GM21381 (cell line): ENCODE data around the gene PRSS57.
"Not testable (repeated sequence)": the region's sequence is repeated elsewhere in the genome, so short reads cannot be mapped to it uniquely, and the experiment has no call there.

Experiments
- ATAC-seq: cut with Tn5 transposase; IDR thresholded peaks from one replicate; pipeline ENCODE4 v1.9.1; 2021; ENCODE audit warnings: mild to moderate bottlenecking, moderate library complexity; ENCODE audit not compliant: unreplicated experiment

PRSS57 gene

GRCh38 chr19:676007-676338 is 19.3 kb downstream of the PRSS57 start:
- ATAC-seq = no peak

DNA sequence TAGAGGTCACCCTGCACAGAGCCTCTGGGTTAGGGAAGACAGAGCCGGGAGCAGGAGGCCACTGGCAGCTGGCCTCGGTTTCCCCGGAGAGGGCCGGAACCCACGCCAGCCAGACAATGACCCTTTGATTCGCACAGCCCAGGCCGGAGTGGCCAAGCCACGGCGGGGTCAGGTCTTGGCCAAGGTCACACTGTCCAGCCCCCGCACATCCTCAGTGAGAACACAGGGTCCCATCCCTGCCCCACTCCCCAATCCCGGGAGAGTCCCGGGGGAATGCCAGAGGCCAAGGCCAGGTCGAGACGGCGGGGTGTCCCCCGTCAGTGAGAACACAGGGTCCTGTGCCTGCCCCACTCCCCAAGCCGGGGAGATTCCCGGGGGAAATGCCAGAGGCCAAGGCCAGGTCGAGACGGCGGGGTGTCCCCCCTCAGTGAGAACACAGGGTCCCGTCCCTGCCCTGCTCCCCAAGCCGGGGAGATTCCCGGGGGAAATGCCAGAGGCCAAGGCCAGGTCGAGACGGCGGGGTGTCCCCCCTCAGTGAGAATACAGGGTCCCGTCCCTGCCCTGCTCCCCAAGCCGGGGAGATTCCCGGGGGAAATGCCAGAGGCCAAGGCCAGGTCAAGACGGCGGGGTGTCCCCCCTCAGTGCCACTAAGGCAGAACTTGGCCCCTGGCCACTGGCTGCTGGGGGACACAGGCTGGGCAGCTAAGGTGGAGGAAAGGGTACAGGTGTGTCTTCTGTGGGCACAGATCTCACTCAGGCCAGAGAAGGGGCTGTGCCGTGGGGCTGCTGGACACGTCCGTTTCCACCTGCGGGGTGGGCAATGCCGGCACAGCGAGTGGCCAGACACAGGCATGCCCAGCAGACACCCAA is 20.7 kb downstream of the PRSS57 start:
- no peak for ATAC-seq

GRCh38 chr19:670609-671075 is 24.6 kb downstream of the PRSS57 start:
- ATAC-seq = no peak

DNA sequence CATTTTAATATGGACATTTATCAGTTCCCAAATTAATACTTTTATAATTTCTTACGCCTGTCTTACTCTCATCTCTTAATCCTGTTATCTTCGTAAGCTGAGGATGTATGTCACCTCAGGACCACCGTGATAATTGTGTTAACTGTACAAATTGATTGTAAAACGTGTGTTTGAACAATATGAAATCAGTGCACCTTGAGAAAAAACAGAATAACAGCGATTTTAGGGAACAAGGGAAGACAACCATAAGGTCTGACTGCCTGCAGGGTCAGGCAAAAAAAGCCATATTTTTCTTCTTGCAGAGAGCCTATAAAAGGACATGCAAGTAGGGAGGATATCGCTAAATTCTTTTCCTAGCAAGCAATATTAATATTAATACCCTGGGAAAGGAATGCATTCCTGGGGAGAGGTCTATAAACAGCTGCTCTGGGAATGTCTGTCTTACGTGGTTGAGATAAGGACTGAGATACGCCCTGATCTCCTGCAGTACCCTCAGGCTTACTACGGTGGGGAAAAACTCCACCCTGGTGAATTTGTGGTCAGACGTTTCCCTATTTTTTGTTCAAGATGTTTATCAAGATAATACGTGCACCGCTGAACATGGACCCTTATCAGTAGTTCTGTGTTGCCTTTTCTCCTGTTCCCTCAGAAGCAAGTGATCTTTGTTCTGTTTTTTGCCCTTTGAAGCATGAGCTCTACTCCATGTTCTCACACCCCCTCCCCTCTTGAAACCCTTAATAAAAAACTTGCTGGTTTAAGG is 26.4 kb downstream of the PRSS57 start:
- ATAC-seq = not testable (repeated sequence)

DNA sequence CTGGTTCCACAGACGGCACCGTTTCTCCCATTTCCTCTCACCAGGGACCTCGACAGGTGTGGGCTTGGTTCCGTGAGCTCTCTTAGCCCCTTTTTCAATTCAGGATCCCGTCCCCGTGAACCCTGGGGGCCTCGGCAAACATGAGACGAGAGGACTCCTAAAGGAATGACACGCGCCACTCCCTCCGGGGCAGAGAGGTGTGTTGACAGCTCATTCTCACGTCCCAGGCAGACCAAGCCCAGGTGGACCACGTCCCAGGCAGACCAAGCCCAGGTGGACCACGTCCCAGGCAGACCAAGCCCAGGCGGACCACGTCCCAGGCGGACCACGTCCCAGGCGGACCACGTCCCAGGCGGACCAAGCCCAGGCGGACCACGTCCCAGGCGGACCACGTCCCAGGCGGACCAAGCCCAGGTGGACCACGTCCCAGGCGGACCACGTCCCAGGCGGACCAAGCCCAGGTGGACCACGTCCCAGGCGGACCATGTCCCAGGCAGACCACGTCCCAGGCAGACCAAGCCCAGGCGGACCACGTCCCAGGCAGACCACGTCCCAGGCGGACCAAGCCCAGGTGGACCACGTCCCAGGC is 28.2 kb downstream of the PRSS57 start:
- ATAC-seq = not testable (repeated sequence)

- no peak for ATAC-seq
Measured at GRCh38 chr19:664913-665443, 30.3 kb downstream of the PRSS57 start.

GRCh38 chr19:663682-664117 is 31.6 kb downstream of the PRSS57 start:
- ATAC-seq = no peak

DNA sequence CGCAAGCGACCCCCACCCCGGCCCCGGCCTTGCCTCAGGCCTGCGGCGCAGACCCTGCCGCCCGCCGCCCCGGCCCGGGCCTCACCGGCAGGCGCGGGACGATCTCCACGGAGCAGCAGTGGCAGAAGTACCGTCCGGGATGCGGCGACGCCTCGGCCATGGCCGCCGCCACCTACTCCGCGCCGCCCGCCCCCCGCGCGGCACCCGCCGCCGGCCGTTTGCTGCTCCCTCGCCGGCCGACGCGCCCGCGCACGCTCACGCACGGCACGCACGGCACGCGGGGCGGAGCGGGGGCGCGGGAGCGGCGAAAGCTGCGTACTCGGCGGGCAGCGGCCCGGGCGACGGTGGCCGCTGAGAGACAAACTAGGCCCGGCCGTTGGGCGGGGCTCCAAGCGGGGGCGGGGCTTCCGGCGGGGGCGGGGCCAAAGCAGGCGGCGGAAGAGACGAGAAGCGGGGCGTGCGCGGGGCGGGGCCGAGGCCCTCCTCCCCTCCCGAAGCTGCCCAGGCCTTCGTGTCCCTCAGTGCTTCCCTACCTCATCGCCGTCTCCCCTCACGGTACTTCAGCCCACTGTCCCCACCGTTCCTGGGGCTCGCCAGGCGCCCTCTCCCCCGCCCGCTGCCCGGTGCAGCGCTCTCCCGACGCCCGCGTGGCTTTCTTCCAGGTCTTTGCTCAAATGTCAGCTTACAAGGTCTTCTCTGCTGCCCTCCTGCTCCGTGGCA is 32.1 kb downstream of the PRSS57 start, which contains the start of gene RNF126:
Gene RNF126, minus strand, starts transcription at position 253 of the 720 bp plus-strand sequence. Its CDS starts 93 bp downstream, at position 160.
- peak; percentile 61 for ATAC-seq

- ATAC-seq = peak; percentile 3
Measured at GRCh38 chr19:662207-662961, 32.9 kb downstream of the PRSS57 start.

- no peak for ATAC-seq
Measured at GRCh38 chr19:661427-662196, 33.6 kb downstream of the PRSS57 start.

DNA sequence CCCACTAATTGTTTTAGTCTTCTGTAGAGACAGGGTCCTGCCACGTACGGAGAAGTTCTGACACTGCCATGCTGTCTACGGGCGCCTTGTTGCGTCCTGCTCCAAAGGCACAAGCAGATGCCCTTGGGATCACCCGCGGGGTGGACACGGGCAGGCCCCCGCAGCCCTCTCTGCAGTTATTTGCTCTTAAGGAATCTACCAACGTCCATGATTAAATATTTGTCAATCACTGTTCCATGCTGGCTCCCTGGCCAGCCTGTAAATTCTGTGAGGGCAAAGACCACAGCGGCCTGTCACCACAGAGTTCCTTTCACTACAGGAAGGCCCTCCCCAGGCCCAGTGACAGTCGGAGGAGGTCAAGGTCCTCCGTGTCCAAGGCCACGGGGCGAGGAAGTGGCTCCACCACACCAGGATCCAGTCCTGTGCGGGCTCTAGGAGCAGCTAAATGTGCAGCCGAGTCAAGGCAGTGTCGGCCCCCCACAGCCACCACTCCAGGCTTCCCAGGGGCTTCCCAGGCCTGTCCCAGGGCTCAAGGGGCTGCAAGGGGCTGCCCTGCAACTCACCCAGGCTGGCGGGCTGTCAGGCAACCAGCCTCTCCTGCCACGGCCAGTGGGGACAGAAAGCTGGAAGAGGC is 34.3 kb downstream of the PRSS57 start:
- no peak for ATAC-seq

DNA sequence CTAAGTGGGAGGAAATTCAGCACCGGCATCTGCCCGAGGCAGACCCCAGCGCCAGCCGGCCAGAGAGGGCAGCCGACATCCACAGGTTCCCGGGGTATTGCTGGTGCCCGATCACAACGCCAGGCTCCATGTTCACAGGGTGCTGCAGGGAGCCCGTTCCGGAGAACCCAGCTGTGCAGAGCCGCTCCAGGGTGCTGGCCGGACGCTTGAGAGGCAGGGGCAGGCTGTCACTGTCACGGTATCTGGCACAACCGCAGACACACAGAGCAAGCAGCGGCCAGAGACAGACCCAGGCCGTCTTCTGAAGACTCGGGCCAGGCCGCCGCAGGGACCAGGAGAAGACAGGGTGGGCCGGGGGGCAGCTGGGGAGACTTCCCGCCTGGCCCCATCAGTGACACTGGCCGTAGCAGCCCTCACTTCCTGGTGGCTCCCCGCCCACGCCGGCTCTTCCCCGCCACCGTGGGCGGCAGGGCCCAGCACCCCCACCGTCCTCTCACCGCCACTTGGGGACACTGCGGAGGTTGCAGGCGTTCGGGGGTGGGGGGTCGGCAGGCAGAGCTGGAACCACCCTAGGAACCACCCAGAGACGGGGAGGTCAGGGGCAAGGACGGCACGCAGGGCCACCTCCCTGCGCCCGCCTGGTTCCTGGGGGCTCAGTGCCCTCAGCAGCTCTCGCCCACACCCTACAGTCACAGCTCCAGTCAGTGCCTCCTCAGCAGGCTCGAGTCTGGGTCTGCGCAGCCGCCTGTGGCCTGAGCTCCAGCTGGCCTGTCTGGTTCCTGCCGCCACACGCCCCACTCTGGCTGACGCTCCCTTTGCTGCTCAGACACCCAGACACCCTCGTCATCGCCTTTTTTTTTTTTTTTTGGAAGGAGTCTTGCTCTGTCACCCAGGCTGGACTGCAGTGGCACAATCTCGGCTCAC is 36.1 kb downstream of the PRSS57 start:
- ATAC-seq = no peak

- no peak for ATAC-seq
Measured at GRCh38 chr19:658059-658839, 37.0 kb downstream of the PRSS57 start.

DNA sequence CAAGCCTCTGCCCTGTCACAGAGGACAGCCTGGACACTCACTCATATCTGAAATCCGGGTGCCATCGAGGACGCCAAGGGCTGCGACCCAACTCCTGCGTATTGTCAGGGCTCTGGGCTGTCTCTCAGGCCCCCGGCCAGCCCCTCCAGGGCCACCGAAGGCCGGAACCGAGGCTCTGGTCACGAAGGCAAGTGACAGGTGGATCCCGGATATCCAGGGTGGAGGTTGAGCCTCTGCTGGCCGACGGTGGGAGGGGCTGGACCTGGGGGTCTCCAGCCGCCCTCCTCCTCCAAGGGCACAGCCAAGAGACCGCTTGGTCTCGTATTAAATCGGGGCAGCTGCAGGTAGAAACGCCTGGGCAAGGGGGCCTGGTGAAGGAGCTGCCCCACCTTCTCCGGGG is 37.6 kb downstream of the PRSS57 start:
- ATAC-seq = no peak

- no peak for ATAC-seq
Measured at GRCh38 chr19:656751-657559, 38.3 kb downstream of the PRSS57 start.

DNA sequence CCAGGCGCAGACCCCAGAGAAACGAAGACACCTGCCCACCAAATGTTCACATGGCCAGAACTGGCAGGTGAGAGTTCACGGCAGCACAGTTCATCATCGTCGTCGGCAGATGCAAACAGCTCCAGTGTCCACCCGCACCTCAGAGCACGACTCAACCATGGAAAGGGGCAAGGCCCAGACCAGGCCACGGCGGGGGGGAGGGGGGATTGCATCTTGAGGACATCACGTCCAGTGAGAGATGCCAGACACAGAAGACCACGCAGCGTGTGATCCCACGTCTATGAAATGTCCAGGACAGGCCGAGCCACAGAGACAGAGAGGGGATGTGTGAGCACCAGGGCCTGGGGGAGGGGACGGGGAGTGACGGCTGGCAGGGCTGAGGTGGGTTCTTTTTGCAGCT is 39.6 kb downstream of the PRSS57 start:
- ATAC-seq = no peak
